WERI-Rb-1 (cell line): ENCODE results near the gene ANO2.

Experiments used
- DNase-seq: peaks from one replicate; pipeline ENCODE4 v3.0.0-alpha.2; 2020
- H3K27ac ChIP-seq: fragments of 250-450 bp; sonication (Bioruptor Pico); 2 replicates; pipeline ENCODE4 v1.5.1; 2020; ENCODE audit warnings: mild to moderate bottlenecking, moderate library complexity
- H3K27me3 ChIP-seq: fragments of 250-450 bp; sonication (Bioruptor Pico); 2 replicates; pipeline ENCODE4 v1.5.1; 2021; ENCODE audit warnings: mild to moderate bottlenecking, low read depth, moderate library complexity; ENCODE audit not compliant: insufficient read depth, severe bottlenecking
- H3K36me3 ChIP-seq: fragments of 250-450 bp; sonication (Bioruptor Pico); 2 replicates; pipeline ENCODE4 v1.5.1; 2020; ENCODE audit warnings: mild to moderate bottlenecking, moderate library complexity
- H3K4me3 ChIP-seq: 2 replicates; pipeline ENCODE4 v1.5.1; 2011; ENCODE audit warnings: low read depth, mild to moderate bottlenecking, control low read depth, low read length
- H3K9me3 ChIP-seq: fragments of 250-450 bp; sonication (Bioruptor Pico); 2 replicates; pipeline ENCODE4 v1.5.1; 2021; ENCODE audit warnings: mild to moderate bottlenecking, moderate library complexity; ENCODE audit not compliant: severe bottlenecking
- CTCF ChIP-seq: IDR thresholded peaks from 2 replicates; pipeline ENCODE4 v1.5.1; 2011; ENCODE audit warnings: low read depth, mild to moderate bottlenecking, control low read depth, inconsistent platforms, low read length

ANO2 gene

GRCh38 chr12:5705791-5706190 is 239.3 kb downstream of the ANO2 start:
- H3K27me3 ChIP-seq, result no peaks in the 10 kb centered on the region
- TF ChIP-seq CTCF, result no peak
- DNase-seq, result no peak
- H3K9me3 ChIP-seq, result no peaks in the 10 kb centered on the region
- no peak overlapping the region for H3K27ac ChIP-seq
- H3K4me3 ChIP-seq, result no peak overlapping the region
- H3K36me3 ChIP-seq, result peaks cover 7% of the 10 kb centered on the region; the same call in 1 of the 2 replicates

- Histone ChIP-seq H3K9me3 (peaks cover 7% of the 10 kb centered on the region), H3K27ac (no peak overlapping the region), H3K36me3 (no peaks in the 10 kb centered on the region; the same call in 1 of the 2 replicates), H3K27me3 (no peaks in the 10 kb centered on the region), H3K4me3 (no peak overlapping the region)
- no peak for TF ChIP-seq CTCF
- DNase-seq, result no peak
Measured at GRCh38 chr12:5694759-5695409, 250.2 kb downstream of the ANO2 start.

- TF ChIP-seq CTCF, result no peak
- Histone ChIP-seq H3K27me3 (no peaks in the 10 kb centered on the region), H3K36me3 (no peaks in the 10 kb centered on the region; the same call in 1 of the 2 replicates), H3K27ac (no peak overlapping the region), H3K9me3 (peaks cover 4% of the 10 kb centered on the region), H3K4me3 (no peak overlapping the region)
- no peak for DNase-seq
Measured at GRCh38 chr12:5692850-5693249, 252.2 kb downstream of the ANO2 start.

- no peak for TF ChIP-seq CTCF
- H3K4me3 ChIP-seq, result no peak overlapping the region
- peak overlapping the region; percentile 53 for H3K27ac ChIP-seq
- no peaks in the 10 kb centered on the region; the same call in none of the 2 replicates for H3K36me3 ChIP-seq
- peak; percentile 29 for DNase-seq
- H3K27me3 ChIP-seq, result no peaks in the 10 kb centered on the region
- no peaks in the 10 kb centered on the region for H3K9me3 ChIP-seq
Measured at GRCh38 chr12:5691943-5692342, 253.1 kb downstream of the ANO2 start.

GRCh38 chr12:5690240-5690639 is 254.8 kb downstream of the ANO2 start:
- TF ChIP-seq CTCF, result no peak
- no peak for DNase-seq
- Histone ChIP-seq H3K9me3 (no peaks in the 10 kb centered on the region), H3K27me3 (no peaks in the 10 kb centered on the region), H3K4me3 (no peak overlapping the region), H3K36me3 (no peaks in the 10 kb centered on the region; the same call in none of the 2 replicates), H3K27ac (peak overlapping the region; percentile 86)

- H3K36me3 ChIP-seq, result no peaks in the 10 kb centered on the region; the same call in none of the 2 replicates
- H3K4me3 ChIP-seq, result no peak overlapping the region
- H3K27ac ChIP-seq, result peak overlapping the region; percentile 86
- H3K9me3 ChIP-seq, result no peaks in the 10 kb centered on the region
- no peak for DNase-seq
- peak; percentile 27; the same call in 1 of the 2 replicates for TF ChIP-seq CTCF
- no peaks in the 10 kb centered on the region for H3K27me3 ChIP-seq
Measured at GRCh38 chr12:5689773-5690172, 255.3 kb downstream of the ANO2 start.
